ENCODE measurements around the gene HYAL3. TPM values are rescaled to one million over a fixed set of nuclear protein-coding genes. Genes with fewer than 3 reads are reported as not detected.
"Not testable (repeated sequence)": the region's sequence is repeated elsewhere in the genome, so short reads cannot be mapped to it uniquely, and the experiment has no call there.

The HYAL3 gene
- total and polyA plus RNA-seq, 2 experiments from 2014 or later, result 7.6 to 9.6 TPM

- peak overlapping the region; percentile 61; the same call in 1 of the 2 replicates for H2AFZ ChIP-seq
- H3K9me3 ChIP-seq (ENCODE audit: low read depth), result no peaks in the 10 kb centered on the region
- H3K9me2 ChIP-seq (ENCODE audit: insufficient read depth), result no peaks in the 10 kb centered on the region
- H3F3A ChIP-seq (ENCODE audit: insufficient read depth), result peaks cover 7% of the 10 kb centered on the region; the same call in 1 of the 2 replicates
- H4K20me1 ChIP-seq (ENCODE audit: insufficient read depth), result no peaks in the 10 kb centered on the region
- peaks cover 18% of the 10 kb centered on the region for H3K4me1 ChIP-seq (ENCODE audit: insufficient read depth)
- no peaks in the 10 kb centered on the region for H3K27me3 ChIP-seq (replicated peaks; ENCODE audit: insufficient read depth)
- 18 to 19% methylated on average over 58 to 61 of the region's 61 CpGs for WGBS, 2 experiments (ENCODE audit: low coverage in 1 of 2, low lambda C conversion rate in 2 of 2, missing lambda C conversion rate in 2 of 2)
- no peak overlapping the region for H3K9ac ChIP-seq
- no peaks in the 10 kb centered on the region for H3K79me2 ChIP-seq (ENCODE audit: insufficient read depth)
- peak overlapping the region; percentile 59 for H3K4me2 ChIP-seq (ENCODE audit: unreplicated experiment)
- peak; percentile 81 for DNase-seq
- no peaks in the 10 kb centered on the region for H3K36me3 ChIP-seq (ENCODE audit: low read depth)
- no peak overlapping the region for H3K27ac ChIP-seq
- in situ Hi-C loops (cut with MboI), result loop anchor here (5.0 kb wide), 1 partner anchor 76 kb away; no protein-coding TSS in a partner anchor
- TF ChIP-seq EZH2 (IDR thresholded peaks at IDR 0.05; ENCODE audit: insufficient read depth, poor library complexity, severe bottlenecking), result no peak
- no peak for TF ChIP-seq EZH2phosphoT487 (IDR thresholded peaks at IDR 0.05; ENCODE audit: insufficient read depth, low read depth)
- peak overlapping the region; percentile 50 for H3K4me3 ChIP-seq
Observed at GRCh38 chr3:50272911-50273688, 26.1 kb downstream of the HYAL3 start.

- peaks cover 21% of the 10 kb centered on the region for H3K4me1 ChIP-seq (ENCODE audit: insufficient read depth)
- H3K79me2 ChIP-seq (ENCODE audit: insufficient read depth); H3K27me3 ChIP-seq (replicated peaks; ENCODE audit: insufficient read depth); H3K36me3 ChIP-seq (ENCODE audit: low read depth); H3F3A ChIP-seq (ENCODE audit: insufficient read depth); H3K9ac ChIP-seq; DNase-seq; H4K20me1 ChIP-seq (ENCODE audit: insufficient read depth); H3K9me2 ChIP-seq (ENCODE audit: insufficient read depth); H3K9me3 ChIP-seq (ENCODE audit: low read depth); H3K27ac ChIP-seq; H3K4me3 ChIP-seq; H3K4me2 ChIP-seq (ENCODE audit: unreplicated experiment); H2AFZ ChIP-seq: not testable (repeated sequence)
- in situ Hi-C loops (cut with MboI), result loop anchor here (5.0 kb wide), 1 partner anchor 75 kb away; no protein-coding TSS in a partner anchor
- WGBS, 2 experiments (ENCODE audit: low coverage in 1 of 2, low lambda C conversion rate in 2 of 2, missing lambda C conversion rate in 2 of 2), result 58% methylated on average over 9 to 10 of the region's 10 CpGs
Observed at GRCh38 chr3:50272538-50272910, 26.7 kb downstream of the HYAL3 start.

GRCh38 chr3:50271314-50271936 lies 27.8 kb downstream of the HYAL3 start:
- TF ChIP-seq EZH2phosphoT487 (IDR thresholded peaks at IDR 0.05; ENCODE audit: insufficient read depth, low read depth) (no peak), EZH2 (IDR thresholded peaks at IDR 0.05; ENCODE audit: insufficient read depth, poor library complexity, severe bottlenecking) (no peak)
- DNase-seq, result no peak
- Histone ChIP-seq H3K36me3 (ENCODE audit: low read depth) (no peaks in the 10 kb centered on the region), H3K79me2 (ENCODE audit: insufficient read depth) (no peaks in the 10 kb centered on the region), H4K20me1 (ENCODE audit: insufficient read depth) (no peaks in the 10 kb centered on the region), H3F3A (ENCODE audit: insufficient read depth) (peaks cover 13% of the 10 kb centered on the region; the same call in 1 of the 2 replicates), H3K9me2 (ENCODE audit: insufficient read depth) (no peaks in the 10 kb centered on the region), H2AFZ (no peak overlapping the region), H3K4me2 (ENCODE audit: unreplicated experiment) (no peak overlapping the region), H3K4me3 (no peak overlapping the region), H3K27me3 (replicated peaks; ENCODE audit: insufficient read depth) (no peaks in the 10 kb centered on the region), H3K27ac (no peak overlapping the region), H3K9me3 (ENCODE audit: low read depth) (no peaks in the 10 kb centered on the region), H3K9ac (no peak overlapping the region), H3K4me1 (ENCODE audit: insufficient read depth) (peaks cover 28% of the 10 kb centered on the region)
- 76 to 77% methylated on average over 10 of the region's 10 CpGs for WGBS, 2 experiments (ENCODE audit: low coverage in 1 of 2, low lambda C conversion rate in 2 of 2, missing lambda C conversion rate in 2 of 2)
- in situ Hi-C loops (cut with MboI), result loop anchor here (5.0 kb wide), 1 partner anchor 74 kb away; no protein-coding TSS in a partner anchor

DNA sequence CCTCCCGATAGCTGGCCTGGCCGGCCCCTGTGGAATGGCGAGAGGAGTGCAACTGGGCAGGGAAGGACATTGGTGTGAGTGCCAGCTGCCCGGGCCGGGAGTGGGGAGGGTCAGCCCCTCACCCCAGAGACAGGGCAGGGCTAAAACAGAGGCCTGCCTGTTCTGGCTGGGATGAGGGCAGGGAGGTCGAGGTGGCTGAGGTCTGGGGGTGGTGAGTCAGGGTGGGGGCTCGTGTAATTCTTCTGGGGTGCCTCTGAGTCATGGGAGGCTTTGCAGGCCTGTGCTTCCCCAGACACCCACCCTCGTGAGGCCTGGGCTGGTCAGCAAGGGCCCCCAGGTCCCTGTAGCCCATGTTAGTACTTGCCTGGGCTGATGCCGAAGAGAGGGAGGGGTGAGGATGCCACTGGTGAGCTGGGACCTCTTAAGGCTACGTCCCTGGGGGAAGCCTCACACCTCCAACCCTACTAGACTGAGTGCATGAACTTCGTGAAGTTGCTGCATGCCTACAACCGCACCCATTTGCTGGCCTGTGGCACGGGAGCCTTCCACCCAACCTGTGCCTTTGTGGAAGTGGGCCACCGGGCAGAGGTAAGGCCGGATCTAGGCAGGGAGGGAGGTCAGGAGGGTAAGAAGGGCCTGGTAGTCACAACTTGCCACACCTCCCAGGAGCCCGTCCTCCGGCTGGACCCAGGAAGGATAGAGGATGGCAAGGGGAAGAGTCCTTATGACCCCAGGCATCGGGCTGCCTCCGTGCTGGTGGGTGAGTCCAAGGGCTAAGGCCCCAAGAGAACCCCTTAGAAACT lies 28.6 kb downstream of the HYAL3 start:
- Histone ChIP-seq H2AFZ (no peak overlapping the region), H3K27me3 (replicated peaks; ENCODE audit: insufficient read depth) (no peaks in the 10 kb centered on the region), H3K4me2 (ENCODE audit: unreplicated experiment) (peak overlapping the region; percentile 58), H3K27ac (no peak overlapping the region), H3F3A (ENCODE audit: insufficient read depth) (peaks cover 13% of the 10 kb centered on the region; the same call in 1 of the 2 replicates), H3K9me3 (ENCODE audit: low read depth) (no peaks in the 10 kb centered on the region), H3K4me1 (ENCODE audit: insufficient read depth) (peaks cover 28% of the 10 kb centered on the region), H3K4me3 (no peak overlapping the region), H3K36me3 (ENCODE audit: low read depth) (no peaks in the 10 kb centered on the region), H3K9ac (peak overlapping the region; percentile 43; the same call in 1 of the 2 replicates), H4K20me1 (ENCODE audit: insufficient read depth) (no peaks in the 10 kb centered on the region), H3K9me2 (ENCODE audit: insufficient read depth) (no peaks in the 10 kb centered on the region), H3K79me2 (ENCODE audit: insufficient read depth) (no peaks in the 10 kb centered on the region)
- DNase-seq, result peak; percentile 39
- TF ChIP-seq EZH2phosphoT487 (IDR thresholded peaks at IDR 0.05; ENCODE audit: insufficient read depth, low read depth) (no peak), EZH2 (IDR thresholded peaks at IDR 0.05; ENCODE audit: insufficient read depth, poor library complexity, severe bottlenecking) (no peak)
- 65 to 68% methylated on average over 19 of the region's 19 CpGs for WGBS, 2 experiments (ENCODE audit: low coverage in 1 of 2, low lambda C conversion rate in 2 of 2, missing lambda C conversion rate in 2 of 2)
- in situ Hi-C loops (cut with MboI), result loop anchor here (5.0 kb wide), 1 partner anchor 73 kb away; no protein-coding TSS in a partner anchor

Measured in GM23248 (cell line).